ENCODE data around the gene FHIP1A.
"Not testable (repeated sequence)": the region's sequence is repeated elsewhere in the genome, so short reads cannot be mapped to it uniquely, and the experiment has no call there.

Gene FHIP1A

DNA sequence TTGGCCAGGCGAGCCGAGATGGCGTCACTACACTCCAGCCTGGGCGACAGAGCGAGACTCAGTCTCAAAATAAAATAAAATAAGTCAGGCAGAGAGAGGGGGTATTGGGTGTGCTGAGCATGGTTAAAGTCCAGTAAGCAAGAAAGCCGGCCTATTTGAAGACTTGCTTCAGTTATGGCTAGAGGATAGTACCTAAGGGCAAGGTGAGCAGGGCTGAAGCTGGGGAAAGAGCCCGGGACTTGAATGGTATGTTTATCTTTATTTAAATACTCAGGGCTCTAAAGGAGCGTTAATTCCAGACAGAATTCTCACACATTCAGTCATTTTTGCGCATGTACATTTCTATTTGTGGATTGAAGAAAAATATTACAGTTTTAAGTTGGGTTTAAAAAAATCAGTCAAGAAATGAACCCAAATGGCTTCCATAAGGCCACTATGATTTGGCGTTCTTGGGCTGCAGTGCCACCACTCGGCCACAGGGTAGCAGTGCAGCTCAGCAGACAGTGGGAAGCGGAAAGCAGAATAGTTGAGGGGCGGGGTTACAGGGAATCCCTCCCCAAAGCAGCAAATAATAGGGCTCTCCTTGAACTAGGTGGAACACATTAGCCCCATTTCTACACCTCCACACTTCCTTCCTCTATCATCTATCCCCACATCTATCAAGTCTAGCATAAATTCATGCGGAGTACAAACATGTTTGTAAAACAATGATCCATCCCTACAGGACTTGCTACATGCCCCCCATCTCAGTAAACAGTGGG lies 46.4 kb upstream of the FHIP1A start:
- Histone ChIP-seq H3K9me3 (ENCODE audit: insufficient read depth, low read length) (no peaks in the 10 kb centered on the region), H4K20me1 (ENCODE audit: insufficient read depth, low read length) (no peaks in the 10 kb centered on the region), H3K4me2 (ENCODE audit: low read length) (peak overlapping the region; percentile 52), H3K4me1 (ENCODE audit: low read length) (0 out of 2 replicates have a peak, but pooled peaks cover 4% of the 10 kb centered on the region), H3K27me3 (ENCODE audit: low read depth, low read length) (peaks cover 12% of the 10 kb centered on the region; the same call in 1 of the 2 replicates), H3K4me3 (ENCODE audit: low read length) (peak overlapping the region; percentile 54), H3K27ac (ENCODE audit: low read length) (no peak overlapping the region), H3K79me2 (ENCODE audit: low read length) (no peaks in the 10 kb centered on the region), H3K36me3 (replicated peaks; ENCODE audit: low read depth, low read length) (no peaks in the 10 kb centered on the region), H2AFZ (ENCODE audit: low read depth, low read length) (peak overlapping the region; percentile 99), H3K9ac (ENCODE audit: low read length) (peak overlapping the region; percentile 10)
- TF ChIP-seq, protein P1, sequence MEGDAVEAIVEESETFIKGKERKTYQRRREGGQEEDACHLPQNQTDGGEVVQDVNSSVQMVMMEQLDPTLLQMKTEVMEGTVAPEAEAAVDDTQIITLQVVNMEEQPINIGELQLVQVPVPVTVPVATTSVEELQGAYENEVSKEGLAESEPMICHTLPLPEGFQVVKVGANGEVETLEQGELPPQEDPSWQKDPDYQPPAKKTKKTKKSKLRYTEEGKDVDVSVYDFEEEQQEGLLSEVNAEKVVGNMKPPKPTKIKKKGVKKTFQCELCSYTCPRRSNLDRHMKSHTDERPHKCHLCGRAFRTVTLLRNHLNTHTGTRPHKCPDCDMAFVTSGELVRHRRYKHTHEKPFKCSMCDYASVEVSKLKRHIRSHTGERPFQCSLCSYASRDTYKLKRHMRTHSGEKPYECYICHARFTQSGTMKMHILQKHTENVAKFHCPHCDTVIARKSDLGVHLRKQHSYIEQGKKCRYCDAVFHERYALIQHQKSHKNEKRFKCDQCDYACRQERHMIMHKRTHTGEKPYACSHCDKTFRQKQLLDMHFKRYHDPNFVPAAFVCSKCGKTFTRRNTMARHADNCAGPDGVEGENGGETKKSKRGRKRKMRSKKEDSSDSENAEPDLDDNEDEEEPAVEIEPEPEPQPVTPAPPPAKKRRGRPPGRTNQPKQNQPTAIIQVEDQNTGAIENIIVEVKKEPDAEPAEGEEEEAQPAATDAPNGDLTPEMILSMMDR (IDR thresholded peaks at IDR 0.05; ENCODE audit: low read depth, low read length) = peak; percentile 99
- no peak for TF ChIP-seq EZH2phosphoT487 (IDR thresholded peaks at IDR 0.05; ENCODE audit: low read depth)

DNA sequence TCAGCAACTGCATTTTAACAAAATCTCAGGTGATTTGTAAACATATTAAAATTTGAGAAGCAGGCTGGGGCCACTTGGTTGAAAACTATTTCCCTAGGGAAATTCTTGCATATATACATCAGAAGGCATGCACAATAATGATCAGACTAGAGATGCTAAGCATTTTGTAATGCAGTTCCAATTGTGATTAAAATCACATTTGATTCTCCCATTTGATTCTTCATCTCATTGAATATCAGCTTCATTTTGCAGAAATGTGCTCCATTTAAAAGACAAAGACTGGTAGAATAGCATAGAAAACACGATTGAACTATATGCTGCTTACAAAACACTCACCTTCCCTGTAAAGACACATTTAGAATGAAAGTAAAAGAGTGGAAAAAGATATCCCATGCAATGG lies 32.4 kb upstream of the FHIP1A start:
- TF ChIP-seq EZH2phosphoT487 (IDR thresholded peaks at IDR 0.05; ENCODE audit: low read depth) = no peak
- TF ChIP-seq, protein P1 (IDR thresholded peaks at IDR 0.05; ENCODE audit: low read depth, low read length) = no peak
- no peaks in the 10 kb centered on the region for H3K79me2 ChIP-seq (ENCODE audit: low read length)
- no peak overlapping the region for H3K4me2 ChIP-seq (ENCODE audit: low read length)
- H3K4me1 ChIP-seq (ENCODE audit: low read length) = no peaks in the 10 kb centered on the region
- H3K9me3 ChIP-seq (ENCODE audit: insufficient read depth, low read length) = no peaks in the 10 kb centered on the region
- H3K27me3 ChIP-seq (ENCODE audit: low read depth, low read length) = no peaks in the 10 kb centered on the region; the same call in 1 of the 2 replicates
- H4K20me1 ChIP-seq (ENCODE audit: insufficient read depth, low read length) = no peaks in the 10 kb centered on the region
- no peaks in the 10 kb centered on the region for H3K36me3 ChIP-seq (replicated peaks; ENCODE audit: low read depth, low read length)
- no peak overlapping the region for H2AFZ ChIP-seq (ENCODE audit: low read depth, low read length)
- no peak overlapping the region for H3K4me3 ChIP-seq (ENCODE audit: low read length)
- no peak overlapping the region for H3K27ac ChIP-seq (ENCODE audit: low read length)
- no peak overlapping the region for H3K9ac ChIP-seq (ENCODE audit: low read length)

DNA sequence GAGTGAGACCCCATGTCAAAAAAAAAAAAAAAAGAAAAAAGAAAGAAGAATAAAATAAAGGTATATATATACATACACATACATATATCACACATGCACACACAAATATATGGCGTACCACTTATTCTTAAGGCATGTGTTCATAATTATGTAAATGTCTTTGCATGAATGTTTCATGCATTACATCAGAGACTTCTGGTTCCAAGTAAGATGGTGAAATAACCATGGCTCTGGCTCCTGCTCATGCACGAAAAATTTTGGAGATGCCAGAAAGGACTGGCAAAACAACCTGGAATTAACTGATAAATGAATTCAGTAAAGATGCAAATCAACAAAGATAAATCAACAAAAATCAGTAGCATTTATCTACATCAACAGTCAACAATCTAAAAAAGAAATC lies 19.7 kb upstream of the FHIP1A start:
- TF ChIP-seq, protein P1 (IDR thresholded peaks at IDR 0.05; ENCODE audit: low read depth, low read length) = no peak
- TF ChIP-seq EZH2phosphoT487 (IDR thresholded peaks at IDR 0.05; ENCODE audit: low read depth) = no peak
- H3K27me3 ChIP-seq (ENCODE audit: low read depth, low read length) = no peaks in the 10 kb centered on the region
- no peak overlapping the region for H3K4me3 ChIP-seq (ENCODE audit: low read length)
- H3K9me3 ChIP-seq (ENCODE audit: insufficient read depth, low read length) = peaks cover 5% of the 10 kb centered on the region; the same call in 1 of the 2 replicates
- no peak overlapping the region for H3K9ac ChIP-seq (ENCODE audit: low read length)
- H3K27ac ChIP-seq (ENCODE audit: low read length) = no peak overlapping the region
- H3K4me2 ChIP-seq (ENCODE audit: low read length) = no peak overlapping the region
- no peaks in the 10 kb centered on the region for H3K4me1 ChIP-seq (ENCODE audit: low read length)
- H3K36me3 ChIP-seq (replicated peaks; ENCODE audit: low read depth, low read length) = no peaks in the 10 kb centered on the region
- H4K20me1 ChIP-seq (ENCODE audit: insufficient read depth, low read length) = no peaks in the 10 kb centered on the region
- no peaks in the 10 kb centered on the region for H3K79me2 ChIP-seq (ENCODE audit: low read length)
- no peak overlapping the region for H2AFZ ChIP-seq (ENCODE audit: low read depth, low read length)

DNA sequence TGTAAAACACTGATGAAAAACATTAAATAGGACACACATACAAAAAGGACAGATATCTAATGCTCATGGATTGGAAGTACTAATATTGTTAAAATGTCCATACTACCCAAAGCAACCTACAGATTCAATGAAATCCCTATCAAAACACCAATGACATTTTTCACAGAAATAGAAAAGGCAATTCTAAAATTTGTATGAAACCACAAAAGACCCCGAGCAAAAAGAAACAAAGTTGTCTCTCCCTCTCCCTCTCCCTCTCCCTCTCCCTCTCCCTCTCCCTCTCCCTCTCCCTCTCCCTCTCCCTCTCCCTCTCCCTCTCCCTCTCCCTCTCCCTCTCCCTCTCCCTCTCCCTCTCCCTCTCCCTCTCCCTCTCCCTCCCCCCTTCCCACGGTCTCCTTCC lies 19.2 kb upstream of the FHIP1A start:
- H3K9me3 ChIP-seq (ENCODE audit: insufficient read depth, low read length); H3K79me2 ChIP-seq (ENCODE audit: low read length); H3K36me3 ChIP-seq (replicated peaks; ENCODE audit: low read depth, low read length); H3K4me2 ChIP-seq (ENCODE audit: low read length); H2AFZ ChIP-seq (ENCODE audit: low read depth, low read length); H3K9ac ChIP-seq (ENCODE audit: low read length); H3K27me3 ChIP-seq (ENCODE audit: low read depth, low read length); H3K4me1 ChIP-seq (ENCODE audit: low read length); H3K4me3 ChIP-seq (ENCODE audit: low read length); H3K27ac ChIP-seq (ENCODE audit: low read length); H4K20me1 ChIP-seq (ENCODE audit: insufficient read depth, low read length): not testable (repeated sequence)
